HG03280 (cell line): Measurements from ENCODE around the gene SERBP1.
"Not testable (repeated sequence)": the region's sequence is repeated elsewhere in the genome, so short reads cannot be mapped to it uniquely, and the experiment has no call there.

Experiments
- ATAC-seq: cut with Tn5 transposase; IDR thresholded peaks from one replicate; pipeline ENCODE4 v1.9.1; 2021; ENCODE audit warnings: mild to moderate bottlenecking, moderate library complexity; ENCODE audit not compliant: unreplicated experiment

The SERBP1 gene

GRCh38 chr1:67413101-67413500 is 17.1 kb downstream of the SERBP1 start:
- ATAC-seq = not testable (repeated sequence)

DNA sequence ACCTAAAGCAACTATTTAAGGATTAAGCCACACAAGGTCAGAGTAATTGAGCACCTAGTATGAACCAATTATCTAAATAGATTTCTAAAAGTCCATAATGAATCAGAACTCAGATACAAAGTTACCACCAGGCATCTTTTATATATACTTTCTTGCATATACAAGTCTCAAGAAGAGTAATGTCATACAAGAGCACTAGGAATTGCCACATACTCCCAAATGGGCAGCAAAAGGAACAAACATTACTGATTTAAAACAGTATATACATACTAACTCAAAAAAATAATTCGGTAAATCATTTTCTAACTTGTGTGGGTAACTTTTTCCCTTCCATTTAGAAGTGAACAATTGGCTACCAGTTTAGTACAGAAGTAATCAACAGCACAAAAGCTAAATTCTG is 22.1 kb downstream of the SERBP1 start:
- no peak for ATAC-seq

DNA sequence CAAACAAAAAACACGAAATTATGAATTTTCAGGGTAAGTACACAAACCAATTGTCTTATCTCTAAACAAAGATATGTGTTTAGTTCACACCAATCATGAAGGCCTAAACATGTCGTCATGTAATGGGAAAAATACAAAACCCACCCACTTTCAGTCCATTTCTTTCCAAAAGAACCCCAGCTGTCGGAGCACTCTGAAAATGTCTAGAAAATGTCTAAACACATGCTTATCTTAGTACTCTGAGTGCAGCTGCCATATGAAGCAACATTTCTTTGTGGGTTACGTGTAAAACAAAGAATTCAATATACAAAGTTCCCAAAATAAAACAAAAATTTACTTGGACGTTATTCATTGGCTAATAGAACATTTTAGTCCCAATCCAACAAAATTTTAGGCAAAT is 22.7 kb downstream of the SERBP1 start:
- no peak for ATAC-seq

DNA sequence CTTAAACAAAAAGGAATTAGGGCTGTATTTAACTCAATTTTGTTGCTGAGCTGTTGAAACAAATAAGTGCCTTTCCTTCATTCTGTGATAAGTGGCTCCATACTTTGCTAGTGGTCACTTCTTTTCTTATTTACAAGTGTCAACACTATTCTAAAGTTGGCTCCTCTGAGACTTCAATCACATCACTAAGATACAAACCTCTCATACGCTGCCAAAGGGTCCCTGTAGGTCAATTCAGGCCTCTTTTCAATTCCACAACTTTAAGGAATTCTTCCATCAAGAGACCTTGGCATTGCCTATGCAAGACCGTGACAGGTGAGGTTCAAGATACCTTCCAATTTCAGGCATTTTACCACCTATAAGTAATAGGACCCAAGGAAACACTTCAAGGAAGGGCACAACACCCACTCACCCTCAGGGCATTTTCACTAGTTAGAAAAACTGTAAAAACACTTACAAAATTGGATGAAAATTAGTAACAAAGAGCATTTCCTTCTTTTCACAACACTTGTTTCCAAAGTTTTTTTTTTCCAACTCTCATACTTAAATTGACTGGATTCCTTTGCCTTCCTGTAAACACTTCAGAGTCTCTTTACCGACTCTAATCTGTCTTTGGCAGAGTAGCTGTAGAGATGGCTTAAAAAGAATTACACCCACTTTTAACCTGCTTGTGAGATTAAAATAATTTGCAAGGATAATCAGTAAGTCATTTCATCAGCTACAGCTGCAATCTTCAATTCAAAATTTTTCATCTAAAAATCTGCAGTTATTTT is 24.5 kb downstream of the SERBP1 start:
- no peak for ATAC-seq

DNA sequence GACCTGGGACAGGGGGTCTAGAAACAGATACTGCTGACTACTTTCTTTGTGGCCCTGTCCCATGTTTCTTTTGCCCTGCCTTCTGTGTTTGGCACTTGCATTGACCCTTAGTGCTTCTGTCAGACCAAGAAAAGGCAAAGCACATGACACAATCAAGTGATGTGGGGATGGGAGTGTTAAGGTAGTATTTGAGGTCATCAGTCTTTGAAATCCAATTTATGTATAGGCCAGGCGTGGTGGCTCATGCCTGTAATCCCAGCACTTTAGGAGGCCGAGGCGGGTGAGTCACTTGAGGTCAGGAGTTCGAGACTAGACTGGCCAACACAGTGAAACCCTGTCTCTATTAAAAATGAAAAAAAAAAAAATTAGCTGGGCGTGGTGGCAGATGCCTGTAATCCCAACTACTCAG is 26.0 kb downstream of the SERBP1 start:
- no peak for ATAC-seq

- no peak for ATAC-seq
These were observed 28.8 kb downstream of the SERBP1 start for GRCh38 chr1:67401443-67401842.

GRCh38 chr1:67400029-67400786 is 30.0 kb downstream of the SERBP1 start:
- ATAC-seq = not testable (repeated sequence)

- no peak for ATAC-seq
These were observed 30.8 kb downstream of the SERBP1 start for GRCh38 chr1:67399199-67399993.

DNA sequence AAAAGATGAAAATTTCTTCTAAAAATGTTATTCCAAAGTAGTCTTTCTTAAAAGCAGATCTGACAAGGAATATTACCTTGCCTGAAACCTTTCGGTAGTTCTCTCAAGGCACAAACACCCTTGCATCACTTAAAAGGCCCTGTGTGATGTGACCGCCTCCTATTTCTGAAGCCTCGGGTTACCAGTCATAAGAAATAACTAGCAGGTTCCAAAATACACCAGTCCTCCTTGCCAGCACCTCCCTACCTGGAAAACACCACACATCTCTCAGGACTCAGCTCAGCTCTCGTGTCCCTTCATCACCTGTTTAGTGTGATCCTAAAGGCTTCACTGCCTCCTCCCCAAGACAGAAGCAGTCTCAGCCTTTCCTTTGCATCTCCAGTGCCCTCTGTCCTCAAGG is 35.7 kb downstream of the SERBP1 start:
- ATAC-seq = no peak

- ATAC-seq = no peak
These were observed 36.5 kb downstream of the SERBP1 start for GRCh38 chr1:67393737-67394136.

DNA sequence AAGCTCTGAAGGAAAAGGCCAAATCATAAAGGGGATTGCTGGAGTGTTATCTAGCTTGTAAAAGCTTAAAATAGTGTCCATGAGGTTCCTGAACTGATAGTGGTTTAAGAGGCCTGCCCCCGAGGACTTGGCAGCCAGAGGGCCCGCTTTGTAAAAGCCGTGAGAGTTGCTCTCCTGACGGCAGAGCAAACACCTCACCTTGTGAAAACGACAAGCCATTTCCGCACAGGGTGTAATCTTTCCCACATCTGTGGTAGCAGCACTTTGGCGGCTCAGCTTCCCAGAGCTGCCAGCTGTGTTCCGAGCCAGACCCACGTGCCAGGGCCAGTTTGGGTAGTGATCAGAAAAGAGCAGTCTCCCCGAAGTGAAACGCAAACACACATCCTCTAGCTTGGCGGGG is 37.0 kb downstream of the SERBP1 start:
- no peak for ATAC-seq

DNA sequence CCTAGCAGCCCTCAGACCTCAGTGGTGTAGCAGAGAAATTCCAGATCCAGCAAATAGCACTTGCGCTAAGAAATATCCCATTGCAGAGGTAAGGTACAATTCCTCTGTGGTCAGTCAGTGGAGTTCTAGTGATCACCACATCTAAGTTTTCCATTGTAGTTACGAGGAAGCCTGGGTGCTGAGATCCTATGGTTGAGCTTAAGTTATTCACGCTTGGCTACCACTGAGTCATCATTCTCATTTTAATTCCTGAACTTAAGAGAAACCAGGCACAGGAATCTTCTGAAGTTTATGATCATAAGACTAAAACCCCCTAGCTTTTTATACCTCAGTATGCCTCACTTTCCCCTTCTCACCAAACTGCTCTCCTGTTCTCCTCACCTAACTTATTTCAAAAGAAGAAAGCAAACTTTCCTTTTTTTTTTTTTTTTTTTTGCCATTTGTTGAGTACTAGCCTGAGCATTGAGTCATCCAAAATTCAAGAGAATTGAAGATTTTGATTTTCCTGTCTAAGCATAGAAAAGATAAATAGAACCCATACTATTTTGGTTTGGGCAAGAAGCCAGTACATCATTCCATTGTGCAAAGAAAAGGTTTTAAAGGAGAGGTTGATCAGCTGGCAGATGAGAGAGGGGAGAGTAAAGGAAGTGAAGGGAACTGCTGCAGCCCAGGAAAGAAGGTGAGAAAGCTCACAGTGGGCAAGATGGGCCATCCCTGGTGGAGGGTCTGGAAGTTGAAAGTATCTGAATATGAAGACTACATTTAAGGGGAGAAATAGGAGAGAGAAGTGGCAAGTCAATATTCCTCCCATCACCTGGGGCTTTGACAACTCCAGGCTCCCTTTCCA is 39.9 kb downstream of the SERBP1 start:
- ATAC-seq = no peak

- ATAC-seq = no peak
These were observed 46.1 kb downstream of the SERBP1 start for GRCh38 chr1:67383999-67384638.

GRCh38 chr1:67382292-67382691 is 47.9 kb downstream of the SERBP1 start:
- no peak for ATAC-seq

GRCh38 chr1:67381154-67381553 is 49.0 kb downstream of the SERBP1 start:
- no peak for ATAC-seq

DNA sequence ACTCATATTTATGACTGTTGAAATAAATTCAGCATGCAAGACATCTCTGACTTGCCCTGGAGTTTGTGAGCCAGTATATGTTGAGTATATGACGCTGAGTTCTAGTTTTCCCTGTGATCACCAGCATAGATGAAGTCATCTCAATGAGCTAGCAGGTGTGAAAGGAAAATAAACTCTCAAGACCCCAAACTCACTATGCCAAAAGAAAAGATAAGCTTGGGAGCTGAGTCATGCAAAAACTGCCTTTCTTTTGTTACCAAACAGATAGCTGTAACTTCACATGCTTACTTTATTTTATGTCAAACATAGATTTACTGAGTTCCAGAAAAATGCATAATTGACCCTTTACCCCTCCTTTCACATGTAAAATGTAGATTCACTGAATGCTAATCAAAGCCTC is 52.9 kb downstream of the SERBP1 start:
- ATAC-seq = no peak

DNA sequence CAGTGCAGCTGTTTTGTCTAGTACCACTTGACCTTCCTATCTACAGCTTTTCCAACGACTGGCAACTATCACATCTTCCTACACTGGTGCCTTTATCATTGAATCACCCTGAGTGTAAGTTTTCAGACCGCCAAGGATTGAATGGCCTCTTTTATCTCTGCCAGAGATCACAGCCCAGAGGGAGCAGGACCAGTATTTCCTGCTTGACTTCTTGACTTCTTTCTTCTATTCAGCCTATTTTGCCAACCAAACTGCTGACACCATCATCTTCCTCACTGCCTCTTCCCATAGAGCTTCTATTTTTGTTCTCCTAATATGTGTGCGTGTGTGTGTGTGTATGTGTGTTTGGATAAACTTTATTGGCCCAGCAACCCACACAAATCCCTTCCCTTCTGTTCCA is 53.8 kb downstream of the SERBP1 start:
- no peak for ATAC-seq

GRCh38 chr1:67372898-67373297 is 57.3 kb downstream of the SERBP1 start:
- ATAC-seq = no peak

DNA sequence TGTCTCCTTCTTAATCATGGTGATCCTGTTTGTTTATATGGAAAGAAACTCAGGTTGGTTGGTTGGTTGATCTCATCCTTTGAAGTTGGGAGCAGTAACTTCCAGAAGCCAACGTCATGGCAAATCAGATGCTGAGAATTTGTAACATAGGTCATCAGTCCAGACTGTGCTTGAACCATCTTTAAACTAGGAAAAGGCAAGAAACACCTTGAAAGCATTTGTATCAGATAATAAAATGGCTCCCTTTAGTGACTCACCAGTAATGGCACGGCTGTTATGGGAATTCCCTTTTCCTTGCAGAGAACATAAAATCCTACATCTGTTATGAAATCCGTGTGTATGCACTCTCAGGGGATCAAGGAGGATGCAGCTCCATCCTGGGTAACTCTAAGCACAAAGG is 58.1 kb downstream of the SERBP1 start:
- no peak for ATAC-seq

DNA sequence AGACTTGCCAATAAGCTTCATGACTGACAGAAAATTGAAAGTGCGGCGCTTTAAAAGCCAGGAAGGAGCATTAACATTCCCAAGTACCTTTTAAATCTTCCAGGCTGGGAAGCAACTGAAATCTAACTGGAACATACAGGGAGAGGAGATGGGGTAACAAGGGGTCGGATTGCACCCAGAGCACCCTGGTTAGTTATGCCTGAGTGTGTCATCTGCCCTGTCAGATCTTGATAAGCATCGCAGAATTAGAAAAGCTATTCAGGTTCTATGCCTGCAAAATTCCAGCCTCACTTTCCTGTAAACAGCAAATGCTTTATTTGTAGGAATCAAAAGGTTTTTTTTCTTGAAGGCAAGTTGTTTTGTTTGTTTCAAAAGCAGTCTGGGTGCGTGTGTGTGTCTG is 58.5 kb downstream of the SERBP1 start:
- no peak for ATAC-seq
